Measurements from ENCODE around the gene CST6. TPM values are rescaled to one million over a fixed set of nuclear protein-coding genes. Genes with fewer than 3 reads are reported as not detected.

The CST6 gene
- total RNA-seq, 4 donors from 2014 or later: 7.1 to 53.1 (median 30.6) TPM

GRCh38 chr11:66059966-66060680 lies 48.3 kb downstream of the CST6 start:
- intact Hi-C loops (cut with DNase I): no loop called here
- WGBS, 2 donors: 81 to 82% methylated on average over 8 of the region's 8 CpGs
- Histone ChIP-seq H3K4me3 (replicated peaks in 1 of 3) (no peak overlapping the region), H3K27ac (no peak overlapping the region), H3K27me3 (no peaks in the 10 kb centered on the region), H3K4me1 (no peaks in the 10 kb centered on the region), H3K36me3 (peaks cover 87 to 92% of the 10 kb centered on the region in 2 donors), H3K9me3 (no peaks in the 10 kb centered on the region)
- no peak for TF ChIP-seq CTCF (IDR thresholded peaks at IDR 0.05)
- TF ChIP-seq POLR2A (IDR thresholded peaks at IDR 0.05): no peak
- DNase-seq: no peak

GRCh38 chr11:66061268-66061667 lies 49.5 kb downstream of the CST6 start:
- Histone ChIP-seq H3K4me3 (replicated peaks in 1 of 3) (no peak overlapping the region), H3K9me3 (no peaks in the 10 kb centered on the region), H3K27me3 (no peaks in the 10 kb centered on the region), H3K27ac (no peak overlapping the region), H3K4me1 (no peaks in the 10 kb centered on the region), H3K36me3 (peaks cover 89 to 90% of the 10 kb centered on the region in 2 donors)
- intact Hi-C loops (cut with DNase I): no loop called here
- 87 to 88% methylated on average over 6 of the region's 6 CpGs for WGBS, 2 donors
- no peak for TF ChIP-seq CTCF (IDR thresholded peaks at IDR 0.05)
- DNase-seq: no peak

GRCh38 chr11:66062408-66062807 lies 50.6 kb downstream of the CST6 start:
- Histone ChIP-seq H3K4me3 (replicated peaks in 1 of 3) (no peak overlapping the region), H3K27ac (no peak overlapping the region), H3K9me3 (no peaks in the 10 kb centered on the region), H3K4me1 (no peaks in the 10 kb centered on the region), H3K27me3 (no peaks in the 10 kb centered on the region), H3K36me3 (peaks cover 90 to 92% of the 10 kb centered on the region in 2 donors)
- intact Hi-C loops (cut with DNase I): no loop called here
- no peak for TF ChIP-seq POLR2A (IDR thresholded peaks at IDR 0.05)
- no peak for TF ChIP-seq CTCF (IDR thresholded peaks at IDR 0.05)
- 91 to 97% methylated on average over 2 of the region's 2 CpGs for WGBS, 2 donors
- DNase-seq: no peak

Other genes with a start within 250 kb of the CST6 start
- gene AP5B1, start 231.0 kb upstream of the CST6 start, total RNA-seq: 10 to 100 TPM; 21.8 to 43.2 (median 25.3) TPM
- 1 to 10 TPM; 1.1 to 6.6 (median 5.2) TPM for gene OVOL1, start 224.9 kb upstream of the CST6 start, total RNA-seq
- under 1 TPM in 1 of 4 donors, not detected in 3; 0.45 TPM for gene SNX32, start 178.0 kb upstream of the CST6 start, total RNA-seq
- 100 to 1,000 TPM; 330 to 581 (median 494) TPM for gene CFL1, start 153.8 kb upstream of the CST6 start, total RNA-seq
- gene MUS81, start 151.6 kb upstream of the CST6 start, total RNA-seq: 10 to 100 TPM; 31.8 to 61.9 (median 42.5) TPM
- gene EFEMP2, start 139.2 kb upstream of the CST6 start, total RNA-seq: 100 to 1,000 TPM in 2 of 4 donors, 10 to 100 TPM in 2; 70.7 to 125 (median 91.4) TPM
- gene CTSW, start 132.2 kb upstream of the CST6 start, total RNA-seq: 1 to 10 TPM in 3 of 4 donors, under 1 TPM in 1; 0.67 to 7.6 (median 2.7) TPM
- gene FIBP, start 123.5 kb upstream of the CST6 start, total RNA-seq: 100 to 1,000 TPM in 2 of 4 donors, 10 to 100 TPM in 2; 65.9 to 128 (median 109) TPM
- 10 to 100 TPM; 29.8 to 73.8 (median 42.9) TPM for gene CCDC85B, start 121.3 kb upstream of the CST6 start, total RNA-seq
- gene FOSL1, start 111.6 kb upstream of the CST6 start, total RNA-seq: 1 to 10 TPM in 3 of 4 donors, under 1 TPM in 1; 0.33 to 1.6 (median 1.5) TPM
- 10 to 100 TPM; 17.7 to 27.1 (median 20.9) TPM for gene C11orf68, start 92.9 kb upstream of the CST6 start, total RNA-seq
- 100 to 1,000 TPM in 3 of 4 donors, 10 to 100 TPM in 1; 82.0 to 184 (median 132) TPM for gene DRAP1, start 92.6 kb upstream of the CST6 start, total RNA-seq
- under 1 TPM in 1 of 4 donors, not detected in 3; 0.33 TPM for gene TSGA10IP, start 66.5 kb upstream of the CST6 start, total RNA-seq
- gene SART1, start 50.3 kb upstream of the CST6 start, total RNA-seq: 10 to 100 TPM; 22.2 to 46.1 (median 24.2) TPM
- 10 to 100 TPM; 25.3 to 39.4 (median 28.3) TPM for gene EIF1AD, start 9.9 kb upstream of the CST6 start, total RNA-seq
- 10 to 100 TPM; 66.9 to 86.7 (median 78.3) TPM for gene BANF1, start 9.5 kb upstream of the CST6 start, total RNA-seq
- not detected for gene CATSPER1, start 14.5 kb downstream of the CST6 start, total RNA-seq
- 100 to 1,000 TPM in 2 of 4 donors, 10 to 100 TPM in 2; 49.2 to 154 (median 118) TPM for gene GAL3ST3, start 37.2 kb downstream of the CST6 start, total RNA-seq
- 100 to 1,000 TPM; 149 to 231 (median 158) TPM for gene SF3B2, start 40.4 kb downstream of the CST6 start, total RNA-seq
- 10 to 100 TPM; 39.6 to 67.7 (median 59.7) TPM for gene PACS1, start 58.3 kb downstream of the CST6 start, total RNA-seq
- gene KLC2, start 245.7 kb downstream of the CST6 start, total RNA-seq: 10 to 100 TPM; 13.0 to 26.0 (median 15.9) TPM

Data from thyroid gland (tissue), 4 donors.